GM23338 (cell line): Measurements from ENCODE around the gene GPC6. TPM values are rescaled to one million over a fixed set of nuclear protein-coding genes. Genes with fewer than 3 reads are reported as not detected.

Source experiments
- ATAC-seq: fragments of 200-7000 bp; cut with Tn5 transposase; 3 replicates; pipeline ENCODE4 v1.9.1; 2020
- DNase-seq: peaks from one replicate; pipeline ENCODE4 v3.0.0-alpha.2; 2015; ENCODE audit warnings: low spot score
- H2AFZ ChIP-seq: fragments of 200-600 bp; sonication (generic); 2 replicates; pipeline ENCODE4 v1.8.0; 2016; ENCODE audit warnings: antibody characterized with exemption, mild to moderate bottlenecking, moderate library complexity
- H3F3A ChIP-seq: fragments of 200-600 bp; sonication (generic); replicated peaks from 2 replicates; pipeline ENCODE4 v1.8.0; 2017; ENCODE audit warnings: antibody characterized with exemption, mixed run types, low read depth
- H3K27ac ChIP-seq: fragments of 200-600 bp; sonication (generic); 2 replicates; pipeline ENCODE4 v1.6.1; 2016; ENCODE audit warnings: low read depth
- H3K27me3 ChIP-seq: fragments of 200-600 bp; sonication (generic); 2 replicates; pipeline ENCODE4 v1.8.0; 2016; ENCODE audit warnings: mild to moderate bottlenecking, mixed run types, moderate library complexity; ENCODE audit not compliant: insufficient read depth
- H3K36me3 ChIP-seq: fragments of 200-600 bp; sonication (generic); 2 replicates; pipeline ENCODE4 v1.8.0; 2016; ENCODE audit warnings: mild to moderate bottlenecking; ENCODE audit not compliant: insufficient read depth
- H3K4me1 ChIP-seq: fragments of 200-600 bp; sonication (generic); 2 replicates; pipeline ENCODE4 v1.8.0; 2016; ENCODE audit warnings: mild to moderate bottlenecking, moderate library complexity; ENCODE audit not compliant: insufficient read depth
- H3K4me2 ChIP-seq: fragments of 200-600 bp; sonication (generic); 2 replicates; pipeline ENCODE4 v1.7.1; 2017; ENCODE audit warnings: mixed run types
- H3K4me3 ChIP-seq: fragments of 200-600 bp; sonication (generic); 2 replicates; pipeline ENCODE4 v1.6.1; 2016; ENCODE audit warnings: mixed run types
- H3K79me2 ChIP-seq: fragments of 200-600 bp; sonication (generic); replicated peaks from 2 replicates; pipeline ENCODE4 v1.8.0; 2017; ENCODE audit warnings: mild to moderate bottlenecking; ENCODE audit not compliant: insufficient read depth
- H3K9me2 ChIP-seq: fragments of 200-600 bp; sonication (generic); 2 replicates; pipeline ENCODE4 v1.8.0; 2017; ENCODE audit not compliant: insufficient read depth
- H4K20me1 ChIP-seq: fragments of 200-600 bp; sonication (generic); replicated peaks from 2 replicates; pipeline ENCODE4 v1.8.0; 2017; ENCODE audit warnings: mild to moderate bottlenecking; ENCODE audit not compliant: insufficient read depth
- H3K27ac Mint-ChIP-seq: 2 replicates; pipeline ENCODE4 v1.8.0; 2020; ENCODE audit warnings: inconsistent platforms, mild to moderate bottlenecking, moderate library complexity, mixed read lengths
- H3K27me3 Mint-ChIP-seq: 3 replicates; pipeline ENCODE4 v1.8.0; 2022; ENCODE audit warnings: low read depth, mild to moderate bottlenecking, moderate library complexity, mixed read lengths, inconsistent platforms; ENCODE audit not compliant: insufficient read depth, poor library complexity
- H3K36me3 Mint-ChIP-seq: 3 replicates; pipeline ENCODE4 v1.8.0; 2021; ENCODE audit warnings: low read depth, mild to moderate bottlenecking, inconsistent platforms, moderate library complexity, mixed read lengths
- H3K4me1 Mint-ChIP-seq: 3 replicates; pipeline ENCODE4 v1.8.0; 2020; ENCODE audit warnings: mild to moderate bottlenecking, inconsistent platforms, mixed read lengths
- H3K4me3 Mint-ChIP-seq: 3 replicates; pipeline ENCODE4 v1.8.0; 2021; ENCODE audit warnings: moderate library complexity, mild to moderate bottlenecking, inconsistent platforms, mixed read lengths
- H3K9me3 Mint-ChIP-seq: 3 replicates; pipeline ENCODE4 v1.8.0; 2020; ENCODE audit warnings: moderate library complexity, mild to moderate bottlenecking, inconsistent platforms, mixed read lengths
- JUNB ChIP-seq: IDR thresholded peaks from one replicate; pipeline ENCODE4 v1.6.1; 2016; ENCODE audit warnings: antibody characterized with exemption; ENCODE audit not compliant: unreplicated experiment
- REST ChIP-seq: IDR thresholded peaks from one replicate; pipeline ENCODE4 v1.6.1; 2018; ENCODE audit warnings: antibody characterized with exemption; ENCODE audit not compliant: unreplicated experiment
- ZNF114 ChIP-seq: fragments of 250-450 bp; sonication (Bioruptor Pico); IDR thresholded peaks from 2 replicates; pipeline ENCODE4 v1.5.0; 2020; ENCODE audit warnings: mild to moderate bottlenecking, moderate library complexity
- ZNF331 ChIP-seq: fragments of 250-450 bp; sonication (Bioruptor Pico); IDR thresholded peaks from 2 replicates; pipeline ENCODE4 v1.5.0; 2020; ENCODE audit warnings: low read depth, mild to moderate bottlenecking, moderate library complexity
- polyA plus RNA-seq: library from polyadenylated mRNA; unstranded; fragments of >200 nt; fragmentation: Nextera tagmentation; extraction: Ambion mirVana; gene quantifications from 2 replicates; pipeline ENCODE4 v1.2.1, GENCODE V29; 2016
- total RNA-seq: library from RNA; depleted of rRNA; stranded (reverse); fragments of >200 nt; shearing (Covaris generic); gene quantifications from 2 replicates; pipeline ENCODE4 v1.2.3, GENCODE V29; 2014
- TF ChIP-seq, protein P1 (sequence below): fragments of 250-450 bp; sonication (Bioruptor Pico); IDR thresholded peaks from 2 replicates; pipeline ENCODE4 v1.5.0; 2020; ENCODE audit warnings: mild to moderate bottlenecking, moderate library complexity
- TF ChIP-seq, protein P2 (sequence below), 2 experiments: fragments of 200-600 bp in 1 of 2; sonication (generic) in 1 of 2; conservative IDR thresholded peaks; 2 replicates each; pipeline versions ENCODE4 v1.5.1 to v1.6.1; 2016 to 2017; ENCODE audit warnings: antibody characterized with exemption in 2 of 2, low read depth in 2 of 2, mild to moderate bottlenecking in 2 of 2, moderate library complexity in 1 of 2

The GPC6 gene
- total and polyA plus RNA-seq, 2 experiments from 2014 or later, result 6.4 to 28.6 TPM

DNA sequence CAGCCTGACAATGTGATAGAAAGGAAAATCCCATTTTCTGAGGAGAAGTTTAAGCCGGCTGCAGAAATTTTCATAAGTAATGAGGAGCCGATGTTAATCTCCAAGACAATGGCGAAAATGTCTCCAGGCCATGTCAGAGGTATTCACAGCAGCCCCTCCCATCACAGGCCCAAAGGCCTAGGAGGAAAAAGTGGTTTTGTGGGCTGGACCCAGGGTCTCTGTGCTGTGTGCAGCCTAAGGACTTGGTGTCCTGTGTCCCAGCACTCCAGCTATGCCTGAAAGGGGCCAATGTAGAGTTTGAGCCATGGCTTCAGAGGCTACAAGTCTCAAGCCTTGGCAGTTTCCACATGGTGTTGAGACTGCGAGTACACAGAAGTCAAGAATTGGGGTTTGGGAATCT, 32.9 kb upstream of the GPC6 start (continued):
- TF ChIP-seq, protein P1, sequence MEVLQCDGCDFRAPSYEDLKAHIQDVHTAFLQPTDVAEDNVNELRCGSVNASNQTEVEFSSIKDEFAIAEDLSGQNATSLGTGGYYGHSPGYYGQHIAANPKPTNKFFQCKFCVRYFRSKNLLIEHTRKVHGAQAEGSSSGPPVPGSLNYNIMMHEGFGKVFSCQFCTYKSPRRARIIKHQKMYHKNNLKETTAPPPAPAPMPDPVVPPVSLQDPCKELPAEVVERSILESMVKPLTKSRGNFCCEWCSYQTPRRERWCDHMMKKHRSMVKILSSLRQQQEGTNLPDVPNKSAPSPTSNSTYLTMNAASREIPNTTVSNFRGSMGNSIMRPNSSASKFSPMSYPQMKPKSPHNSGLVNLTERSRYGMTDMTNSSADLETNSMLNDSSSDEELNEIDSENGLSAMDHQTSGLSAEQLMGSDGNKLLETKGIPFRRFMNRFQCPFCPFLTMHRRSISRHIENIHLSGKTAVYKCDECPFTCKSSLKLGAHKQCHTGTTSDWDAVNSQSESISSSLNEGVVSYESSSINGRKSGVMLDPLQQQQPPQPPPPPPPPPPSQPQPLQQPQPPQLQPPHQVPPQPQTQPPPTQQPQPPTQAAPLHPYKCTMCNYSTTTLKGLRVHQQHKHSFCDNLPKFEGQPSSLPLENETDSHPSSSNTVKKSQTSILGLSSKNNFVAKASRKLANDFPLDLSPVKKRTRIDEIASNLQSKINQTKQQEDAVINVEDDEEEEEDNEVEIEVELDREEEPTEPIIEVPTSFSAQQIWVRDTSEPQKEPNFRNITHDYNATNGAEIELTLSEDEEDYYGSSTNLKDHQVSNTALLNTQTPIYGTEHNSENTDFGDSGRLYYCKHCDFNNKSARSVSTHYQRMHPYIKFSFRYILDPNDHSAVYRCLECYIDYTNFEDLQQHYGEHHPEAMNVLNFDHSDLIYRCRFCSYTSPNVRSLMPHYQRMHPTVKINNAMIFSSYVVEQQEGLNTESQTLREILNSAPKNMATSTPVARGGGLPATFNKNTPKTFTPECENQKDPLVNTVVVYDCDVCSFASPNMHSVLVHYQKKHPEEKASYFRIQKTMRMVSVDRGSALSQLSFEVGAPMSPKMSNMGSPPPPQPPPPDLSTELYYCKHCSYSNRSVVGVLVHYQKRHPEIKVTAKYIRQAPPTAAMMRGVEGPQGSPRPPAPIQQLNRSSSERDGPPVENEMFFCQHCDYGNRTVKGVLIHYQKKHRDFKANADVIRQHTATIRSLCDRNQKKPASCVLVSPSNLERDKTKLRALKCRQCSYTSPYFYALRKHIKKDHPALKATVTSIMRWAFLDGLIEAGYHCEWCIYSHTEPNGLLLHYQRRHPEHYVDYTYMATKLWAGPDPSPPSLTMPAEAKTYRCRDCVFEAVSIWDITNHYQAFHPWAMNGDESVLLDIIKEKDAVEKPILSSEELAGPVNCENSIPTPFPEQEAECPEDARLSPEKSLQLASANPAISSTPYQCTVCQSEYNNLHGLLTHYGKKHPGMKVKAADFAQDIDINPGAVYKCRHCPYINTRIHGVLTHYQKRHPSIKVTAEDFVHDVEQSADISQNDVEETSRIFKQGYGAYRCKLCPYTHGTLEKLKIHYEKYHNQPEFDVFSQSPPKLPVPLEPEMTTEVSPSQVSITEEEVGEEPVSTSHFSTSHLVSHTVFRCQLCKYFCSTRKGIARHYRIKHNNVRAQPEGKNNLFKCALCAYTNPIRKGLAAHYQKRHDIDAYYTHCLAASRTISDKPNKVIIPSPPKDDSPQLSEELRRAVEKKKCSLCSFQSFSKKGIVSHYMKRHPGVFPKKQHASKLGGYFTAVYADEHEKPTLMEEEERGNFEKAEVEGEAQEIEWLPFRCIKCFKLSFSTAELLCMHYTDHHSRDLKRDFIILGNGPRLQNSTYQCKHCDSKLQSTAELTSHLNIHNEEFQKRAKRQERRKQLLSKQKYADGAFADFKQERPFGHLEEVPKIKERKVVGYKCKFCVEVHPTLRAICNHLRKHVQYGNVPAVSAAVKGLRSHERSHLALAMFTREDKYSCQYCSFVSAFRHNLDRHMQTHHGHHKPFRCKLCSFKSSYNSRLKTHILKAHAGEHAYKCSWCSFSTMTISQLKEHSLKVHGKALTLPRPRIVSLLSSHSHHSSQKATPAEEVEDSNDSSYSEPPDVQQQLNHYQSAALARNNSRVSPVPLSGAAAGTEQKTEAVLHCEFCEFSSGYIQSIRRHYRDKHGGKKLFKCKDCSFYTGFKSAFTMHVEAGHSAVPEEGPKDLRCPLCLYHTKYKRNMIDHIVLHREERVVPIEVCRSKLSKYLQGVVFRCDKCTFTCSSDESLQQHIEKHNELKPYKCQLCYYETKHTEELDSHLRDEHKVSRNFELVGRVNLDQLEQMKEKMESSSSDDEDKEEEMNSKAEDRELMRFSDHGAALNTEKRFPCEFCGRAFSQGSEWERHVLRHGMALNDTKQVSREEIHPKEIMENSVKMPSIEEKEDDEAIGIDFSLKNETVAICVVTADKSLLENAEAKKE (CRISPR knock-in tag), result no peak
- TF ChIP-seq REST, result no peak
- TF ChIP-seq ZNF331, result no peak

- no peaks in the 10 kb centered on the region for H3K27me3 ChIP-seq
- DNase-seq (no peak), ATAC-seq (no peak)
- H3K4me1 ChIP-seq, result peaks cover 23% of the 10 kb centered on the region
- Mint-ChIP-seq H3K4me3 (no peak overlapping the region), H3K9me3 (peaks cover 11% of the 10 kb centered on the region), H3K27ac (no peak overlapping the region), H3K36me3 (peaks cover 11% of the 10 kb centered on the region), H3K27me3 (no peaks in the 10 kb centered on the region), H3K4me1 (peaks cover 15% of the 10 kb centered on the region; the same call in 2 of the 3 replicates)
- H3K4me3 ChIP-seq, result no peak overlapping the region
- H3K9me2 ChIP-seq, result no peaks in the 10 kb centered on the region
- H4K20me1 ChIP-seq, result no peaks in the 10 kb centered on the region
- H3K27ac ChIP-seq, result no peak overlapping the region
- no peaks in the 10 kb centered on the region for H3K36me3 ChIP-seq
- H3K79me2 ChIP-seq, result no peaks in the 10 kb centered on the region
- no peak overlapping the region for H3K4me2 ChIP-seq
- no peak overlapping the region for H2AFZ ChIP-seq
- no peaks in the 10 kb centered on the region for H3F3A ChIP-seq
- TF ChIP-seq, protein P2, sequence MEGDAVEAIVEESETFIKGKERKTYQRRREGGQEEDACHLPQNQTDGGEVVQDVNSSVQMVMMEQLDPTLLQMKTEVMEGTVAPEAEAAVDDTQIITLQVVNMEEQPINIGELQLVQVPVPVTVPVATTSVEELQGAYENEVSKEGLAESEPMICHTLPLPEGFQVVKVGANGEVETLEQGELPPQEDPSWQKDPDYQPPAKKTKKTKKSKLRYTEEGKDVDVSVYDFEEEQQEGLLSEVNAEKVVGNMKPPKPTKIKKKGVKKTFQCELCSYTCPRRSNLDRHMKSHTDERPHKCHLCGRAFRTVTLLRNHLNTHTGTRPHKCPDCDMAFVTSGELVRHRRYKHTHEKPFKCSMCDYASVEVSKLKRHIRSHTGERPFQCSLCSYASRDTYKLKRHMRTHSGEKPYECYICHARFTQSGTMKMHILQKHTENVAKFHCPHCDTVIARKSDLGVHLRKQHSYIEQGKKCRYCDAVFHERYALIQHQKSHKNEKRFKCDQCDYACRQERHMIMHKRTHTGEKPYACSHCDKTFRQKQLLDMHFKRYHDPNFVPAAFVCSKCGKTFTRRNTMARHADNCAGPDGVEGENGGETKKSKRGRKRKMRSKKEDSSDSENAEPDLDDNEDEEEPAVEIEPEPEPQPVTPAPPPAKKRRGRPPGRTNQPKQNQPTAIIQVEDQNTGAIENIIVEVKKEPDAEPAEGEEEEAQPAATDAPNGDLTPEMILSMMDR (conservative IDR thresholded peaks at IDR 0.05; ENCODE audit: low read depth in 2 of 2), result no peak
- no peak for TF ChIP-seq ZNF114 (CRISPR knock-in tag)
- no peak for TF ChIP-seq JUNB
These were observed 26.8 kb upstream of the GPC6 start for GRCh38 chr13:93199856-93200255.
